ENCODE measurements around the gene STK33.

Gene STK33

GRCh38 chr11:8601376-8602133, 7.5 kb upstream of the STK33 start:
- no peak for DNase-seq

- DNase-seq: no peak
Measured at GRCh38 chr11:8598506-8598905, 4.5 kb upstream of the STK33 start.

- no peak for DNase-seq
Measured at GRCh38 chr11:8597182-8597581, 3.2 kb upstream of the STK33 start.

- no peak for DNase-seq
Measured at GRCh38 chr11:8596504-8597046, 2.5 kb upstream of the STK33 start.

- DNase-seq: no peak
Measured at GRCh38 chr11:8593455-8593854, 573 bp downstream of the STK33 start.

- DNase-seq: no peak
Measured at GRCh38 chr11:8587915-8588314, 6.1 kb downstream of the STK33 start.

GRCh38 chr11:8586805-8587204, 7.2 kb downstream of the STK33 start:
- DNase-seq: no peak

GRCh38 chr11:8586184-8586583, 7.8 kb downstream of the STK33 start:
- no peak for DNase-seq

GRCh38 chr11:8584511-8584910, 9.5 kb downstream of the STK33 start:
- DNase-seq: no peak

GRCh38 chr11:8584082-8584481, 9.9 kb downstream of the STK33 start:
- DNase-seq: no peak

- no peak for DNase-seq
Measured at GRCh38 chr11:8581300-8581699, 12.7 kb downstream of the STK33 start.

GRCh38 chr11:8577791-8578581, 16.0 kb downstream of the STK33 start:
- DNase-seq: no peak

GRCh38 chr11:8574798-8575197, 19.2 kb downstream of the STK33 start:
- no peak for DNase-seq

- DNase-seq: no peak
Measured at GRCh38 chr11:8573777-8574176, 20.3 kb downstream of the STK33 start.

- DNase-seq: no peak
Measured at GRCh38 chr11:8567602-8568198, 26.3 kb downstream of the STK33 start.

- no peak for DNase-seq
Measured at GRCh38 chr11:8566613-8567210, 27.3 kb downstream of the STK33 start.

- DNase-seq: no peak
Measured at GRCh38 chr11:8564526-8564925, 29.5 kb downstream of the STK33 start.

GRCh38 chr11:8561461-8561860, 32.6 kb downstream of the STK33 start:
- DNase-seq: no peak

GRCh38 chr11:8558436-8558835, 35.6 kb downstream of the STK33 start:
- DNase-seq: no peak

- DNase-seq: no peak
Measured at GRCh38 chr11:8545698-8546366, 48.2 kb downstream of the STK33 start.

GRCh38 chr11:8544807-8545206, 49.2 kb downstream of the STK33 start:
- no peak for DNase-seq

- no peak for DNase-seq
Measured at GRCh38 chr11:8543278-8543677, 50.8 kb downstream of the STK33 start.

GRCh38 chr11:8541448-8541847, 52.6 kb downstream of the STK33 start:
- no peak for DNase-seq

Measured in NCI-H187 treated with DMSO at 0.1 percent for 48 hours (cell line).